ENCODE data around the gene PRKCG. TPM values are rescaled to one million over a fixed set of nuclear protein-coding genes. Genes with fewer than 3 reads are reported as not detected.
"Not testable (repeated sequence)": the region's sequence is repeated elsewhere in the genome, so short reads cannot be mapped to it uniquely, and the experiment has no call there.

PRKCG gene
- total RNA-seq, 2 donors from 2014 or later, result 1.1 TPM; not detected in 1

DNA sequence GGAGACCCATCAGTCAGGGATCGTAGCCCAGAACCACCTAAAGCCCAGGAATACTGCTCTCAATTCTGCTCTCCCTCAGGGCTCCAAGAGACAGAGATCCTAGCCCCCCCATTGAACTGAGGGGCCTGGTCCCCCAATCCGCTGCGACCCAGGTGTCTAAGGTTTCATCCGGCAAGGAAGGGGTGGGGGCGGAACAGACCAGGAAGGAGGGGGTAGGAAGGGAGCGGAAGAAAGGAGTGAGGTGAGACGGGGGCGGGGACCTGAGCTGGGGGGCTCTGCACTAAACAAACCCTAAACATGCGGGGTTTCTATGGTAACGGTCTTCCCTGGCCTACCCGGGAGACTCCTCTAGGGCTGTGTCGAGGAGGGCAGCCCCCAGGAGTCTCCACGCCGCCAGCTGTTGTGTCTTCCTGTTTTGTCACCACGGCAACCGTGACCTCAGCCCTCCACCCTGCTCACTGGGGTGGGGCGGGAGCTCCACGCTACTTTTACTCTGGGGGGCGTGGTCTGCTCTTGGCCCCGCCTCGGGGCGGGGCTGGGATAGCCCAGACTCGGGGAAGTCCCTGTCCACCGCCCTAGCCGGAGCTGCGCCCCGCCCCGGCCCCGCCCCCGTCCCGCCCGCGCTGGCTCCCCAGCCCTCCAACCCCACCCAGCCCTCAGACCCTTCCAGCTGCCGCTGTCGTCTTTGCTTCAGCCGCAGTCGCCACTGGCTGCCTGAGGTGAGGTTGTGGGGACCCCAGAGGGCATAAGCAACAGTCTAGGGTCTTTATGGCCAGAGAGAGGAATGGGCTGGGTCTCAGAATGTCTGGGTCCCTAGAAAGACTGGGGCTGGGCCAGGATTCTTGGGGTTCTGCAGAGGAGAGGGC, 14.5 kb upstream of the PRKCG start, which contains the start of gene MYADM:
TSS of gene MYADM (plus strand) at position 659 of the 866 bp plus-strand sequence. CDS start 5,647 bp downstream, outside the sequence.
- peak within 1 kb of the TSS; percentile 93 for H3K4me3 Mint-ChIP-seq
- H3K4me1 Mint-ChIP-seq (ENCODE audit: low read depth in 2 of 2), result peaks cover 27 to 41% of the 10 kb centered on the region in 2 donors
- ATAC-seq, result peak; percentile 90 to 94
- H3K27ac Mint-ChIP-seq, result peak within 1 kb of the TSS; percentile 84 to 91
- no peaks in the 10 kb centered on the region for H3K9me3 Mint-ChIP-seq
- no peaks in the 10 kb centered on the region for H3K27me3 Mint-ChIP-seq
- no peaks in the 10 kb centered on the region for H3K36me3 Mint-ChIP-seq
- peak; percentile 97 for DNase-seq (ENCODE audit: low spot score)

DNA sequence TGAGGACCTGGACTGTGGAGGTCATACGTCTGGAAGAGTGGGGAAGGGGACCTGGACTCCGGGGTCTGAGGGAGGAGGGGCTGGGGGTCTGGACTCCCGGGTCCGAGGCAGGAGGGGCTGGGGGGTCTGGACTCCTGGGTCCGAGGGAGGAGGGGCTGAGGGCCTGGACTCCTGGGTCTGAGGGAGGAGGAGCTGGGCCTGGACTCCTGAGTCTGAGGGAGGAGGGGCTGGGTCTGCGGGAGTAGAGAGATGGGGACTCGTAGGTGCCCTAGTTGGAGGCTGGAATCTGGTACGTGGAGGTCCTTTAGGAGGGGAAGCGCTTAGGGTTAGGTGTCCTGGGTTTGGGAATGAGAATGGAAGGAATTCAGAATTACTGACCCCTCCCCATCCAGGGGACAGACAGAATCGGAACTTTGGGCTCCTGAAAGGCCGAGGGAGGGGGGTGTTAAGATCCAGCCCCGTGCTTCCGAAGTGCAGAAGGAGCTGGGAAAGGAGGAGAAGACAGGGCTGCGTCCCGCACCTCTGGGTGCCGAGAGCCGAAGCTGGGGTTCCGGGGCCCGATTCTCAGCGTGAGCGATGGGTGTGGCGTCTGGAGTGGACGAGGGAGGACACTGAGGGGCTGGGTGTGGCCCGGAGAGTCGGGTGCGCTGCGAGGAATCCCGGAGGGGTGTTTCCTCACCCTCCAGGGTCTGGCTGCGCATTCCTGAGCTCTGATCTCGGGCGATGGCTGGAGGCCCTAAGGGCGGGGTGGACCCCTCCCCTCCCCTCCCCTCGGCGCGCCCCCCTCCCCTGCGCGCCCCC, 13.7 kb upstream of the PRKCG start:
- H3K4me3 Mint-ChIP-seq, result peak overlapping the region; percentile 93
- DNase-seq (ENCODE audit: low spot score) (no peak), ATAC-seq (no peak)
- no peaks in the 10 kb centered on the region for H3K27me3 Mint-ChIP-seq
- H3K36me3 Mint-ChIP-seq, result no peaks in the 10 kb centered on the region
- H3K9me3 Mint-ChIP-seq, result no peaks in the 10 kb centered on the region
- H3K4me1 Mint-ChIP-seq (ENCODE audit: low read depth in 2 of 2), result peaks cover 27 to 41% of the 10 kb centered on the region in 2 donors
- H3K27ac Mint-ChIP-seq, result peak overlapping the region; percentile 84 to 91

DNA sequence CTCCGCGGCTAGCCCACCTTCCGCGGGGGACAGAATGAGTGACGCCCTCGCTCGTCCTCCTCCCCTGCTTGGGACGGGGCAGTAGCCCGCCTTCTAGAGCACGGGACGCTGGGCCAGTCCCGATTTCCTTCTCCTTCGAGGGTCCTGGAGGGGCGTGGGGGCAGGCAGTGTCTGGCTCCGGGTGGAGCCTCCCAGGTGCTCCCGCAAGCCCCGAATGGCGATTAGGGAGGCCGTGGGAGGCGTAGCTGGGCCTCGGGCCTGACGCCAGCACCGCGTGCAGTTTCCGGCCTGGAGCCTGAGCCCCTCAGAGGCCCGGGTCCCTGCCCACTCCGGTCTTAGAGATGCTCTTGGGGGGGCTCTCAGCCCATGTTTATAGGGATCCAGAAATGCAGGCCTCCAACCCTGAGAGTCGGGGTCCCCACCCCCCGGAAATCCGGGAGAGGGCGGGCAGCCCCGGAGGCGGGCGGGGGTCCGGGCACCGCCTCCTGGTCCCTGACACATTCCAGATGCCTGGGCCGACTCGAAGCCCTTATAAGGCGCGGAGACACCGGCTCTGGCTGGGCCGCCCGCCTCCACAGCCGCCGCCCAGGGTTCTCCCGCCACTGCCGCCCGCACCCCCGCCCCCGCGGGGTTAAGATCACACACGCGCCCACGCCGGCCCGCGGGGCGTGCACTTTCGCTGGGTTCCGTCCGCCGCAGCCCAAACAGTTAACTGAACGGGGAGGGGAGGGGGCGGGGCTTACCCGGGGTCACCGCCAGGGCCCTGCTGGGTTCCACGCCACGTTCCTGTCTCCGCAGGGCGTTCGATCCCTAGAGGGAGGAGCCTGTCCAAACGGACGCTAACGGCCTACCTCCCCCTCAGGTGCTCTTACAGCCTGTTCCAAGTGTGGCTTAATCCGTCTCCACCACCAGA, 12.8 kb upstream of the PRKCG start:
- H3K27me3 Mint-ChIP-seq, result no peaks in the 10 kb centered on the region
- peaks cover 3% of the 10 kb centered on the region for H3K36me3 Mint-ChIP-seq
- H3K9me3 Mint-ChIP-seq, result no peaks in the 10 kb centered on the region
- peak overlapping the region; percentile 93 for H3K4me3 Mint-ChIP-seq
- peak overlapping the region in 1 of 2 donors; percentile 84 for H3K27ac Mint-ChIP-seq
- peaks cover 33 to 49% of the 10 kb centered on the region in 2 donors for H3K4me1 Mint-ChIP-seq (ENCODE audit: low read depth in 2 of 2)
- DNase-seq (ENCODE audit: low spot score) (peak; percentile 93), ATAC-seq (peak; percentile 67 to 72)

DNA sequence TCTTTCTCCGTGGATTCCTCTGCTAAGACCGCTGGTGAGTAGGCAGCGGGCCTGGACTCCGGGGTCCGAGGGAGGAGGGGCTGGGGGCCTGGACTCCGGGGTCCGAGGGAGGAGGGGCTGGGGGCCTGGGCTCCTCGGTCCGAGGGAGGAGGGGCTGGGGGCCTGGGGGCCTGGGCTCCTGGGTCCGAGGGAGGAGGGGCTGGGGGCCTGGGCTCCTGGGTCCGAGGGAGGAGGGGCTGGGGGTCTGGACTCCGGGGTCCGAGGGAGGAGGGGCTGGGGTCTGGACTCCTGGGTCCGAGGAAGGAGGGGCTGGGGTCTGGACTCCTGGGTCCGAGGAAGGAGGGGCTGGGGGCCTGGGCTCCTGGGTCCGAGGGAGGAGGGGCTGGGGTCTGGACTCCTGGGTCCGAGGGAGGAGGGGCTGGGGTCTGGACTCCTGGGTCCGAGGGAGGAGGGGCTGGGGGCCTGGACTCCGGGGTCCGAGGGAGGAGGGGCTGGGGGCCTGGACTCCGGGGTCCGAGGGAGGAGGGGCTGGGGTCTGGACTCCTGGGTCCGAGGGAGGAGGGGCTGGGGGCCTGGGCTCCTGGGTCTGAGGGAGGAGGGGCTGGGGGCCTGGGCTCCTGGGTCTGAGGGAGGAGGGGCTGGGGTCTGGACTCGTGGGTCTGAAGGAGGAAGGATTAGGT, 12.1 kb upstream of the PRKCG start:
- ATAC-seq; DNase-seq (ENCODE audit: low spot score); H3K27me3 Mint-ChIP-seq; H3K9me3 Mint-ChIP-seq: not testable (repeated sequence)
- Mint-ChIP-seq H3K4me3 (peak overlapping the region; percentile 93), H3K27ac (peak overlapping the region; percentile 4 to 84), H3K4me1 (ENCODE audit: low read depth in 2 of 2) (peaks cover 41 to 57% of the 10 kb centered on the region in 2 donors), H3K36me3 (peaks cover 10% of the 10 kb centered on the region)

DNA sequence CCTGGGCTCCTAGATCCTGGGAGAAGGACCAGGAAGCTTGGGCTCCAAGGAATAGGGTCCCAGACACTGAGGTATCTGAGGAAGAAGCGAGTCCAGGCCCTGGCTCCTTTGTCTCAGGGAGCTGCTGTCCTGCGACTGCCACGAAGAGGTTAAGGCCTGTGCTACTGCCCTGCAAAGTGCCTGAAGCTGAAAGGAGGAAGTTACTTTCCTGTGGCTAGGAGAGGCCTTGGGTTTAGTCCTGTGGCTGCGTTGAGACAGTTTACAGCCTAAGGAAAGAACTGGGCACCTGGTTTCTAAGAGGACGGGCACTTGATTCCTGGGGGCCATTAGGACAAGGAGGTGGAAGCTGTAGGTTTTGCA, 11.5 kb upstream of the PRKCG start:
- ATAC-seq (no peak), DNase-seq (ENCODE audit: low spot score) (no peak)
- peaks cover 41 to 58% of the 10 kb centered on the region in 2 donors for H3K4me1 Mint-ChIP-seq (ENCODE audit: low read depth in 2 of 2)
- H3K27ac Mint-ChIP-seq, result peak overlapping the region; percentile 2 to 4
- no peaks in the 10 kb centered on the region for H3K27me3 Mint-ChIP-seq
- peaks cover 10% of the 10 kb centered on the region for H3K36me3 Mint-ChIP-seq
- no peaks in the 10 kb centered on the region for H3K9me3 Mint-ChIP-seq
- H3K4me3 Mint-ChIP-seq, result peak overlapping the region; percentile 2

DNA sequence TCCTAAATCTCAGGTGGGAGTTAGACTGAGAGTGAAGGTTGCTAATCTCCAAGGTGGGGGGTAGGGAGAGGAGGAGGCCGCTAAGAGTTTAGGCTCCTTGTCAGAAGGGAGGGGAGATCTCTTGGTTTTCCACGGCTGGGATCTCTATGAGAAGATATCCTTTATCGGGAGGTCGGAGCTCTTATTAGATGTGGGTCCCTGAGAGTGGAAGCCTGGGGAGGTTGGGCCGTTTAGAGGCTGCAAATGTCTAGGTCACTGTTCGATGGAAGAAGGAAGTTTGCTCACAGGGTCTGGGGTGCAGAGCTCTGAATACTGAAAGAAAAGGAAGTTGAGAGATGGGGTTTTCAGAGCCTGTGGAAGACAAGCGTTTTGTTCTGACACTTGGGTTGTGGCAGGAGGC, 10.5 kb upstream of the PRKCG start:
- peaks cover 37 to 49% of the 10 kb centered on the region in 2 donors for H3K4me1 Mint-ChIP-seq (ENCODE audit: low read depth in 2 of 2)
- ATAC-seq (no peak), DNase-seq (ENCODE audit: low spot score) (no peak)
- peak overlapping the region; percentile 2 for H3K4me3 Mint-ChIP-seq
- H3K36me3 Mint-ChIP-seq, result peaks cover 10% of the 10 kb centered on the region
- no peaks in the 10 kb centered on the region for H3K27me3 Mint-ChIP-seq
- H3K9me3 Mint-ChIP-seq, result no peaks in the 10 kb centered on the region
- H3K27ac Mint-ChIP-seq, result peak overlapping the region; percentile 2 to 4

DNA sequence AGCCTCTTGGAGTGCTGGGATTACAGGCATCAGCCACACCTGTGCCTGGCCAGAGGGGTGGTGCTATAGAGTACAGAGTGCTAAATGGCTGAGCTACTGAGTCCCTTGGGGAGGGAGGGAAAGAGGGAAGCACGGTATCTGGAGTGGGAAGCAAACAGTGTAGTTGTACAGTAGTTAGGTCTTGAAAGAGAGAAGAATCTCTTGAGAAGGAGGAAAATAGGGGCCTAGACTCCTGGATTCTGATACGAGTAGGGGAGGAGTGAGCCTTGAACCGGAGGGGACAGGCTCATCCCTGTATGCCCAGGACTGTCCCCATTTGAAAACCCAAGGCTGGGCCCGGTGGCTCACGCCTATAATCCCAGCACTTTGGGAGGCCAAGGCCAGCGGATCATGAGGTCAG, 9.2 kb upstream of the PRKCG start:
- DNase-seq (ENCODE audit: low spot score), result no peak
- peaks cover 38 to 40% of the 10 kb centered on the region in 2 donors for H3K4me1 Mint-ChIP-seq (ENCODE audit: low read depth in 2 of 2)
- no peak overlapping the region for H3K4me3 Mint-ChIP-seq
- H3K9me3 Mint-ChIP-seq, result no peaks in the 10 kb centered on the region
- no peak for ATAC-seq
- H3K36me3 Mint-ChIP-seq, result peaks cover 10% of the 10 kb centered on the region
- no peaks in the 10 kb centered on the region for H3K27me3 Mint-ChIP-seq
- no peak overlapping the region for H3K27ac Mint-ChIP-seq

DNA sequence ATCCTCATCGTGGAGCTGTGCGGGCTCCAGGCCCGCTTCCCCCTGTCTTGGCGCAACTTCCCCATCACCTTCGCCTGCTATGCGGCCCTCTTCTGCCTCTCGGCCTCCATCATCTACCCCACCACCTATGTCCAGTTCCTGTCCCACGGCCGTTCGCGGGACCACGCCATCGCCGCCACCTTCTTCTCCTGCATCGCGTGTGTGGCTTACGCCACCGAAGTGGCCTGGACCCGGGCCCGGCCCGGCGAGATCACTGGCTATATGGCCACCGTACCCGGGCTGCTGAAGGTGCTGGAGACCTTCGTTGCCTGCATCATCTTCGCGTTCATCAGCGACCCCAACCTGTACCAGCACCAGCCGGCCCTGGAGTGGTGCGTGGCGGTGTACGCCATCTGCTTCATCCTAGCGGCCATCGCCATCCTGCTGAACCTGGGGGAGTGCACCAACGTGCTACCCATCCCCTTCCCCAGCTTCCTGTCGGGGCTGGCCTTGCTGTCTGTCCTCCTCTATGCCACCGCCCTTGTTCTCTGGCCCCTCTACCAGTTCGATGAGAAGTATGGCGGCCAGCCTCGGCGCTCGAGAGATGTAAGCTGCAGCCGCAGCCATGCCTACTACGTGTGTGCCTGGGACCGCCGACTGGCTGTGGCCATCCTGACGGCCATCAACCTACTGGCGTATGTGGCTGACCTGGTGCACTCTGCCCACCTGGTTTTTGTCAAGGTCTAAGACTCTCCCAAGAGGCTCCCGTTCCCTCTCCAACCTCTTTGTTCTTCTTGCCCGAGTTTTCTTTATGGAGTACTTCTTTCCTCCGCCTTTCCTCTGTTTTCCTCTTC, 8.0 kb upstream of the PRKCG start:
- no peaks in the 10 kb centered on the region for H3K27me3 Mint-ChIP-seq
- H3K9me3 Mint-ChIP-seq, result no peaks in the 10 kb centered on the region
- H3K36me3 Mint-ChIP-seq, result peaks cover 10% of the 10 kb centered on the region
- H3K27ac Mint-ChIP-seq, result peak overlapping the region; percentile 9 to 39
- no peak for ATAC-seq
- DNase-seq (ENCODE audit: low spot score), result no peak
- peaks cover 33% of the 10 kb centered on the region in 2 donors for H3K4me1 Mint-ChIP-seq (ENCODE audit: low read depth in 2 of 2)
- H3K4me3 Mint-ChIP-seq, result peak overlapping the region; percentile 38

DNA sequence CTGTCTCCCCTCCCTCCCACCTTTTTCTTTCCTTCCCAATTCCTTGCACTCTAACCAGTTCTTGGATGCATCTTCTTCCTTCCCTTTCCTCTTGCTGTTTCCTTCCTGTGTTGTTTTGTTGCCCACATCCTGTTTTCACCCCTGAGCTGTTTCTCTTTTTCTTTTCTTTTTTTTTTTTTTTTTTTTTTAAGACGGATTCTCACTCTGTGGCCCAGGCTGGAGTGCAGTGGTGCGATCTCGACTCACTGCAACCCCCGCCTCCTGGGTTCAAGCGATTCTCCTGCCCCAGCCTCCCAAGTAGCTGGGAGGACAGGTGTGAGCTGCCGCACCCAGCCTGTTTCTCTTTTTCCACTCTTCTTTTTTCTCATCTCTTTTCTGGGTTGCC, 7.4 kb upstream of the PRKCG start:
- H3K36me3 Mint-ChIP-seq, result peaks cover 10% of the 10 kb centered on the region
- DNase-seq (ENCODE audit: low spot score) (no peak), ATAC-seq (no peak)

DNA sequence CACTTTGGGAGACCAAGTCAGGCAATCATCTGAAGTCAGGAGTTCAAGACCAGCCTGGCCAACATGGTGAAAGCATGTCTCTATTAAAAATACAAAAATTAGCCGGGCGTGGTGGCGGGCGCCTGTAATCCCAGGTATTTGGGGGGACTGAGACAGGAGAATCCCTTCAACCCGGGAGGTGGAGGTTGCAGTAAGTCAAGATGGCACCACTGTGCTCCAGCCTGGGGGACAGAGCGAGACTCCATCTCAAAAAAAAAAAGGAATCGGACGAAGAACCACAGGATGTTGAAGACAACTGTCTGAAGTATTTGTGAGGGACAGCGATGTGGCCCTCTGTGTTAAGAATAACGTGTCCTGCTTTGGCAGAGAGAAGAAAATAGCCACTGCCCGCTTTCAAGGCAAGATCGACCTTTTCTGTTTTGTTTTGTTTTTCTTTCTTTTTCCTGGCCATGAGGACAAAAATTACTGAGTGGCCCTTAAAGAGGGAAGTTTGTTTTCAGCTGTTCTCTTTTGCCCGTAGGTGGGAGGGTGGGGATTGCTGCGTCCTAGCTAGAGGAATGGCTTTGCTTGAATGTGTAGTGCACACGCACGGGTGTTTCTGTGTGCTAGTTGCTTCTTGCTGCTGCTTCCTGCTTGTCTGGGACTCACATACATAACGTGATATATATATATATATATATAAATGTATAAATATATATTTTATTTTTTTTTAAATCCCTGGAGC, 6.2 kb upstream of the PRKCG start:
- H3K27ac Mint-ChIP-seq, result no peak overlapping the region
- H3K4me1 Mint-ChIP-seq (ENCODE audit: low read depth in 2 of 2), result peaks cover 28 to 30% of the 10 kb centered on the region in 2 donors
- H3K4me3 Mint-ChIP-seq, result no peak overlapping the region
- no peak for ATAC-seq
- peaks cover 10% of the 10 kb centered on the region for H3K36me3 Mint-ChIP-seq
- H3K9me3 Mint-ChIP-seq, result no peaks in the 10 kb centered on the region
- no peaks in the 10 kb centered on the region for H3K27me3 Mint-ChIP-seq
- DNase-seq (ENCODE audit: low spot score), result no peak

More for the DNA sequence above, 7.4 kb upstream of the PRKCG start:
- no peaks in the 10 kb centered on the region for H3K9me3 Mint-ChIP-seq
- H3K4me3 Mint-ChIP-seq, result peak overlapping the region; percentile 38
- H3K27ac Mint-ChIP-seq, result peak overlapping the region; percentile 9 to 39
- H3K27me3 Mint-ChIP-seq, result no peaks in the 10 kb centered on the region
- peaks cover 33 to 34% of the 10 kb centered on the region in 2 donors for H3K4me1 Mint-ChIP-seq (ENCODE audit: low read depth in 2 of 2)

DNA sequence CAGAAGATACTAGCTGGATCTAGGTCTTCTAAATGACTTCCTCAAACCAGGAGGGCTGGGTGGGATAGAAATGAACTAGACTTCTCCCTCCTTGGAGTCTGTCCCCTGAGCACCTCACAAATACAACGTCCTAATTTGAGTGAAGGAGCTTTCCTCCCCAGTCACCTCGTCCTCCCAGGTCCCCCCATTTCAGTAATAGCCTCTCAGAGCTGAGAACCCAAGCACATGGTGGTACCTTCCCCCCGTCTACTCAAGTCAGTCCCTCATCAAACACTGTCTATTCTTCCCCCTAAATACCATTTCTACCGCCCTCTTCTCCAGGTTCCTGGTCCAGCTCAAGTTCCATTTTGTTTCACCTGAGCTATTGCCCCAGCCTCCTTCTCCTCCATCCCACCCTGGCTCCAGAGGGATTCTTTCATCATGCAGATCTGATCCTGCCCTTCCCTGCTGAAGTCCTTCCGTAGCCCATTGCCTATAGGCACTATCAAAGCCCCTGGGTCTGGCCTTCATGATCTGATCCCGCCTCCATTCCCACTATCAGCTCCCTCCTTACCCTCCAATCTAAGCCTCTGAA, 5.3 kb upstream of the PRKCG start:
- H3K4me1 Mint-ChIP-seq (ENCODE audit: low read depth in 2 of 2), result peaks cover 18 to 24% of the 10 kb centered on the region in 2 donors
- no peak overlapping the region for H3K27ac Mint-ChIP-seq
- H3K27me3 Mint-ChIP-seq, result no peaks in the 10 kb centered on the region
- H3K4me3 Mint-ChIP-seq, result no peak overlapping the region
- ATAC-seq (no peak), DNase-seq (ENCODE audit: low spot score) (no peak)
- peaks cover 10% of the 10 kb centered on the region for H3K36me3 Mint-ChIP-seq
- no peaks in the 10 kb centered on the region for H3K9me3 Mint-ChIP-seq
